ENCODE data around the gene TSPAN33. TPM values are rescaled to one million over a fixed set of nuclear protein-coding genes. Genes with fewer than 3 reads are reported as not detected.
"Not testable (repeated sequence)": the region's sequence is repeated elsewhere in the genome, so short reads cannot be mapped to it uniquely, and the experiment has no call there.

TSPAN33 gene
- total RNA-seq, 1 donor from 2014 or later = 14.9 TPM

- intact Hi-C loops (cut with DNase I) = no loop called here
- DNase-seq (ENCODE audit: missing footprints) = no peak
- no peak for ATAC-seq
These were observed 22.2 kb downstream of the TSPAN33 start for GRCh38 chr7:129166745-129167144.

GRCh38 chr7:129167817-129168216 is 23.3 kb downstream of the TSPAN33 start:
- intact Hi-C loops (cut with DNase I) = no loop called here
- no peak for ATAC-seq

GRCh38 chr7:129168231-129169021 is 23.9 kb downstream of the TSPAN33 start:
- intact Hi-C loops (cut with DNase I) = no loop called here
- DNase-seq (ENCODE audit: missing footprints) (no peak), ATAC-seq (peak; percentile 45)

More at GRCh38 chr7:129167817-129168216, 23.3 kb downstream of the TSPAN33 start:
- DNase-seq (ENCODE audit: missing footprints) = no peak

- ATAC-seq (peak; percentile 85), DNase-seq (ENCODE audit: missing footprints) (peak; percentile 77)
- intact Hi-C loops (cut with DNase I) = no loop called here
These were observed 24.7 kb downstream of the TSPAN33 start for GRCh38 chr7:129169171-129169671.

- intact Hi-C loops (cut with DNase I) = no loop called here
- ATAC-seq (peak; percentile 21), DNase-seq (ENCODE audit: missing footprints) (no peak)
These were observed 25.4 kb downstream of the TSPAN33 start for GRCh38 chr7:129169686-129170440.

- intact Hi-C loops (cut with DNase I) = no loop called here
- ATAC-seq (no peak), DNase-seq (ENCODE audit: missing footprints) (no peak)
These were observed 26.0 kb downstream of the TSPAN33 start for GRCh38 chr7:129170441-129171021.

- ATAC-seq; intact Hi-C loops (cut with DNase I); DNase-seq (ENCODE audit: missing footprints): not testable (repeated sequence)
These were observed 29.4 kb downstream of the TSPAN33 start for GRCh38 chr7:129173861-129174260.

- intact Hi-C loops (cut with DNase I) = no loop called here
- ATAC-seq (no peak), DNase-seq (ENCODE audit: missing footprints) (no peak)
These were observed 32.6 kb downstream of the TSPAN33 start for GRCh38 chr7:129176916-129177710.

- intact Hi-C loops (cut with DNase I) = no loop called here
- ATAC-seq = no peak
- DNase-seq (ENCODE audit: missing footprints) = no peak
These were observed 40.6 kb downstream of the TSPAN33 start for GRCh38 chr7:129184981-129185670.

GRCh38 chr7:129186749-129187260 is 42.3 kb downstream of the TSPAN33 start:
- intact Hi-C loops (cut with DNase I) = no loop called here
- no peak for ATAC-seq
- no peak for DNase-seq (ENCODE audit: missing footprints)

GRCh38 chr7:129187681-129188371 is 43.3 kb downstream of the TSPAN33 start:
- intact Hi-C loops (cut with DNase I) = no loop called here
- ATAC-seq = no peak
- no peak for DNase-seq (ENCODE audit: missing footprints)

- ATAC-seq (peak; percentile 87), DNase-seq (ENCODE audit: missing footprints) (peak; percentile 75)
- intact Hi-C loops (cut with DNase I) = no loop called here
These were observed 43.9 kb downstream of the TSPAN33 start, which contains the start of gene SMO for GRCh38 chr7:129188372-129188891. Gene SMO (plus strand): TSS chr7:129188633. CDS start chr7:129189152, 519 bp downstream.

GRCh38 chr7:129188892-129189660 is 44.6 kb downstream of the TSPAN33 start:
- intact Hi-C loops (cut with DNase I) = no loop called here
- ATAC-seq (peak; percentile 49), DNase-seq (ENCODE audit: missing footprints) (no peak)

GRCh38 chr7:129189661-129190310 is 45.3 kb downstream of the TSPAN33 start:
- intact Hi-C loops (cut with DNase I) = loop anchor here (5.0 kb wide), 1 partner anchor 297 kb away; no protein-coding TSS in a partner anchor
- DNase-seq (ENCODE audit: missing footprints) (no peak), ATAC-seq (no peak)

- DNase-seq (ENCODE audit: missing footprints) (no peak), ATAC-seq (no peak)
- intact Hi-C loops (cut with DNase I) = loop anchor here (5.0 kb wide), 1 partner anchor 299 kb away; no protein-coding TSS in a partner anchor
These were observed 46.8 kb downstream of the TSPAN33 start for GRCh38 chr7:129191272-129191671.

GRCh38 chr7:129193892-129194291 is 49.4 kb downstream of the TSPAN33 start:
- ATAC-seq (no peak), DNase-seq (ENCODE audit: missing footprints) (no peak)
- intact Hi-C loops (cut with DNase I) = loop anchor here (5.0 kb wide), 1 partner anchor 302 kb away; no protein-coding TSS in a partner anchor

Data from Right ventricle myocardium inferior (tissue), 1 donor.